Hepatocyte (in vitro differentiated cells): Measurements from ENCODE around the gene OOSP2.

Source experiments
- EZH2phosphoT487 ChIP-seq: fragments of 200-600 bp; sonication (generic); IDR thresholded peaks from one replicate; pipeline ENCODE4 v1.6.1; 2018; ENCODE audit warnings: antibody characterized with exemption, mild to moderate bottlenecking, low read depth, moderate library complexity; ENCODE audit not compliant: unreplicated experiment, severe bottlenecking
- TF ChIP-seq, protein P1 (sequence below): fragments of 200-600 bp; sonication (generic); IDR thresholded peaks from 2 replicates; pipeline ENCODE4 v1.5.1; 2016; ENCODE audit warnings: antibody characterized with exemption, mild to moderate bottlenecking; ENCODE audit not compliant: poor library complexity

DNA sequence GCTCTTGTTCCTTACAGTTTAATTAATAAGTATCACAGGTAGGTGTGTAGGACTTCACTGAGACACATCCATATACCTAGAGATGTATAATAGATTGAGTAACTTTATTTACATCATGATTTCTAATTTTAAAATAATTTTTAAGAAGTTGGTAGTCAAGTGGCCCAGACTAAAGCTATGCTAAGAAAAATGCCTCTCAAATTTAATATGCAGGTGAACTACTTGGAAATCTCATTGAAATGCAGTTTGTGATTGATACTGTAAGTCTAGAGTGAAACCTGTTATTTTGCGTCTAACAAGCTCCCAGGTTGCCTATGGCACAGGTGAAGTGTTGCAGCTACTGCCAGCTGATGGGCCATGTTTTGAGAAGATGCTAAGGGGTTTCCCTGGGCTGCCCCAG lies 23.3 kb upstream of the OOSP2 start, which contains the start of gene OOSP4B:
- TF ChIP-seq, protein P1, sequence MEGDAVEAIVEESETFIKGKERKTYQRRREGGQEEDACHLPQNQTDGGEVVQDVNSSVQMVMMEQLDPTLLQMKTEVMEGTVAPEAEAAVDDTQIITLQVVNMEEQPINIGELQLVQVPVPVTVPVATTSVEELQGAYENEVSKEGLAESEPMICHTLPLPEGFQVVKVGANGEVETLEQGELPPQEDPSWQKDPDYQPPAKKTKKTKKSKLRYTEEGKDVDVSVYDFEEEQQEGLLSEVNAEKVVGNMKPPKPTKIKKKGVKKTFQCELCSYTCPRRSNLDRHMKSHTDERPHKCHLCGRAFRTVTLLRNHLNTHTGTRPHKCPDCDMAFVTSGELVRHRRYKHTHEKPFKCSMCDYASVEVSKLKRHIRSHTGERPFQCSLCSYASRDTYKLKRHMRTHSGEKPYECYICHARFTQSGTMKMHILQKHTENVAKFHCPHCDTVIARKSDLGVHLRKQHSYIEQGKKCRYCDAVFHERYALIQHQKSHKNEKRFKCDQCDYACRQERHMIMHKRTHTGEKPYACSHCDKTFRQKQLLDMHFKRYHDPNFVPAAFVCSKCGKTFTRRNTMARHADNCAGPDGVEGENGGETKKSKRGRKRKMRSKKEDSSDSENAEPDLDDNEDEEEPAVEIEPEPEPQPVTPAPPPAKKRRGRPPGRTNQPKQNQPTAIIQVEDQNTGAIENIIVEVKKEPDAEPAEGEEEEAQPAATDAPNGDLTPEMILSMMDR, result no peak
- TF ChIP-seq EZH2phosphoT487, result no peak
